Activated effector memory CD4-positive, alpha-beta T cell treated with anti-CD3 and anti-CD28 coated beads, Interleukin-2, amount 50 U/mL, for 16 hours (primary cell): Measurements from ENCODE around the gene PLXNA2.

Source experiments
- DNase-seq: peaks from one replicate; pipeline ENCODE4 v3.0.0-alpha.2; 2020

Gene PLXNA2

GRCh38 chr1:208240662-208241355 is 3.4 kb downstream of the PLXNA2 start:
- DNase-seq, result no peak

- DNase-seq, result no peak
Measured at GRCh38 chr1:208239473-208240381, 4.5 kb downstream of the PLXNA2 start.

GRCh38 chr1:208238710-208239472 is 5.3 kb downstream of the PLXNA2 start:
- no peak for DNase-seq

- DNase-seq, result no peak
Measured at GRCh38 chr1:208237241-208237640, 6.9 kb downstream of the PLXNA2 start.

- no peak for DNase-seq
Measured at GRCh38 chr1:208235982-208236761, 8.0 kb downstream of the PLXNA2 start.

GRCh38 chr1:208235356-208235981 is 8.7 kb downstream of the PLXNA2 start:
- no peak for DNase-seq

- no peak for DNase-seq
Measured at GRCh38 chr1:208234721-208235120, 9.5 kb downstream of the PLXNA2 start.

GRCh38 chr1:208233978-208234377 is 10.2 kb downstream of the PLXNA2 start:
- DNase-seq, result no peak

GRCh38 chr1:208233546-208233945 is 10.6 kb downstream of the PLXNA2 start:
- no peak for DNase-seq

GRCh38 chr1:208232662-208233038 is 11.5 kb downstream of the PLXNA2 start:
- DNase-seq, result no peak

- no peak for DNase-seq
Measured at GRCh38 chr1:208231881-208232661, 12.1 kb downstream of the PLXNA2 start.

GRCh38 chr1:208230668-208231529 is 13.3 kb downstream of the PLXNA2 start:
- DNase-seq, result no peak

- DNase-seq, result no peak
Measured at GRCh38 chr1:208228550-208228949, 15.6 kb downstream of the PLXNA2 start.

GRCh38 chr1:208228026-208228425 is 16.2 kb downstream of the PLXNA2 start:
- DNase-seq, result no peak

GRCh38 chr1:208227366-208227765 is 16.8 kb downstream of the PLXNA2 start:
- no peak for DNase-seq

GRCh38 chr1:208225954-208226937 is 17.9 kb downstream of the PLXNA2 start:
- no peak for DNase-seq

GRCh38 chr1:208224192-208224713 is 19.9 kb downstream of the PLXNA2 start:
- DNase-seq, result no peak

GRCh38 chr1:208223136-208223535 is 21.0 kb downstream of the PLXNA2 start:
- no peak for DNase-seq
